Upper lobe of right lung (tissue), 1 donor: ENCODE results near the gene CHST8. TPM values are rescaled to one million over a fixed set of nuclear protein-coding genes. Genes with fewer than 3 reads are reported as not detected.

Experiments
- ATAC-seq: fragments of 200-7000 bp; cut with Tn5 transposase; one replicate; pipeline ENCODE4 v1.9.1; 2020; ENCODE audit warnings: mild to moderate bottlenecking, moderate library complexity
- DNase-seq: peaks from one replicate; pipeline ENCODE4 v3.0.0-alpha.2; 2020
- H3K27ac ChIP-seq: fragments of 200-600 bp; one replicate; pipeline ENCODE4 v1.8.0; 2022
- H3K27me3 ChIP-seq: fragments of 200-600 bp; one replicate; pipeline ENCODE4 v1.8.0; 2022; ENCODE audit warnings: mild to moderate bottlenecking
- H3K36me3 ChIP-seq: fragments of 200-600 bp; one replicate; pipeline ENCODE4 v1.8.0; 2022
- H3K4me1 ChIP-seq: fragments of 200-600 bp; one replicate; pipeline ENCODE4 v1.8.0; 2022
- H3K4me3 ChIP-seq: fragments of 200-600 bp; one replicate; pipeline ENCODE4 v1.8.0; 2022; ENCODE audit warnings: mild to moderate bottlenecking
- H3K9me3 ChIP-seq: fragments of 200-600 bp; one replicate; pipeline ENCODE4 v1.8.0; 2022
- CTCF ChIP-seq: fragments of 200-600 bp; IDR thresholded peaks from one replicate; pipeline ENCODE4 v1.8.0; 2022; ENCODE audit warnings: antibody characterized with exemption
- intact Hi-C: fragments of 100-400 bp; cut with DNase I; formaldehyde crosslinking; loops from one replicate; pipeline ENCODE4 v1.11.0; 2022
- total RNA-seq: library from RNA; stranded (reverse); fragmentation: NEBNext Ultra II Directional; extraction: Animal tissue kit (Norgen Biotek cat#: 25700); gene quantifications from one replicate; pipeline ENCODE4 v1.2.1, GENCODE V29; 2021
- donor health status: DM: no; HTN: yes; CAD: no; lungs with severe emphysema.

The CHST8 gene
- total RNA-seq, 1 donor from 2014 or later = 0.64 TPM

- Histone ChIP-seq H3K27ac (no peak overlapping the region), H3K27me3 (no peaks in the 10 kb centered on the region), H3K4me3 (peak overlapping the region; percentile 70), H3K36me3 (peaks cover 11% of the 10 kb centered on the region), H3K9me3 (no peaks in the 10 kb centered on the region), H3K4me1 (peaks cover 3% of the 10 kb centered on the region)
- DNase-seq (no peak), ATAC-seq (no peak)
- TF ChIP-seq CTCF = no peak
- intact Hi-C loops = no loop called here
Observed at GRCh38 chr19:33800012-33800680, 178.4 kb downstream of the CHST8 start.

- Histone ChIP-seq H3K4me1 (peaks cover 3% of the 10 kb centered on the region), H3K9me3 (no peaks in the 10 kb centered on the region), H3K27ac (no peak overlapping the region), H3K36me3 (peaks cover 16% of the 10 kb centered on the region), H3K4me3 (no peak overlapping the region), H3K27me3 (no peaks in the 10 kb centered on the region)
- ATAC-seq = no peak
- intact Hi-C loops = no loop called here
- no peak for TF ChIP-seq CTCF
- DNase-seq = no peak
Observed at GRCh38 chr19:33801411-33801810, 179.7 kb downstream of the CHST8 start.

GRCh38 chr19:33802001-33802400, 180.2 kb downstream of the CHST8 start:
- H3K36me3 ChIP-seq = peaks cover 20% of the 10 kb centered on the region

GRCh38 chr19:33802801-33803200, 181.0 kb downstream of the CHST8 start:
- no peak overlapping the region for H3K27ac ChIP-seq
- no peaks in the 10 kb centered on the region for H3K27me3 ChIP-seq
- intact Hi-C loops = no loop called here
- H3K36me3 ChIP-seq = peaks cover 28% of the 10 kb centered on the region
- TF ChIP-seq CTCF = no peak
- no peak overlapping the region for H3K4me3 ChIP-seq
- DNase-seq (no peak), ATAC-seq (no peak)
- no peaks in the 10 kb centered on the region for H3K4me1 ChIP-seq
- no peaks in the 10 kb centered on the region for H3K9me3 ChIP-seq

More at GRCh38 chr19:33802001-33802400, 180.2 kb downstream of the CHST8 start:
- ATAC-seq = no peak
- no peaks in the 10 kb centered on the region for H3K27me3 ChIP-seq
- intact Hi-C loops = no loop called here
- no peaks in the 10 kb centered on the region for H3K9me3 ChIP-seq
- no peak for DNase-seq
- TF ChIP-seq CTCF = no peak
- H3K4me1 ChIP-seq = peaks cover 3% of the 10 kb centered on the region
- no peak overlapping the region for H3K4me3 ChIP-seq
- H3K27ac ChIP-seq = no peak overlapping the region

GRCh38 chr19:33803383-33803782, 181.6 kb downstream of the CHST8 start:
- no peak overlapping the region for H3K27ac ChIP-seq
- intact Hi-C loops = no loop called here
- DNase-seq = no peak

More at GRCh38 chr19:33803383-33803782, 181.6 kb downstream of the CHST8 start:
- H3K27me3 ChIP-seq = no peaks in the 10 kb centered on the region
- TF ChIP-seq CTCF = no peak
- no peak overlapping the region for H3K4me3 ChIP-seq
- H3K9me3 ChIP-seq = no peaks in the 10 kb centered on the region
- H3K36me3 ChIP-seq = peaks cover 33% of the 10 kb centered on the region
- ATAC-seq = no peak
- no peaks in the 10 kb centered on the region for H3K4me1 ChIP-seq
